HG03060 (cell line): ENCODE data around the gene MED16.

ENCODE experiments used
- ATAC-seq: cut with Tn5 transposase; IDR thresholded peaks from one replicate; pipeline ENCODE4 v1.9.1; 2021; ENCODE audit warnings: low read depth, moderate number of reproducible peaks; ENCODE audit not compliant: unreplicated experiment

Gene MED16

GRCh38 chr19:928471-929202 lies 35.6 kb upstream of the MED16 start:
- ATAC-seq = no peak

GRCh38 chr19:927780-928401 lies 34.9 kb upstream of the MED16 start:
- ATAC-seq = no peak

GRCh38 chr19:927351-927779 lies 34.4 kb upstream of the MED16 start:
- no peak for ATAC-seq

- no peak for ATAC-seq
Observed at GRCh38 chr19:926589-927350, 33.8 kb upstream of the MED16 start.

GRCh38 chr19:926323-926588 lies 33.3 kb upstream of the MED16 start:
- ATAC-seq = no peak

- peak; percentile 35 for ATAC-seq
Observed at GRCh38 chr19:925526-926322, 32.7 kb upstream of the MED16 start, which contains the start of gene ARID3A. Gene ARID3A, plus strand, starts transcription at chr19:926035. Its CDS starts 3,494 bp downstream, at chr19:929529.

GRCh38 chr19:925087-925525 lies 32.1 kb upstream of the MED16 start:
- peak; percentile 26 for ATAC-seq

GRCh38 chr19:924553-925086 lies 31.6 kb upstream of the MED16 start:
- ATAC-seq = no peak

- ATAC-seq = no peak
Observed at GRCh38 chr19:920051-920864, 27.3 kb upstream of the MED16 start.

- no peak for ATAC-seq
Observed at GRCh38 chr19:919199-920050, 26.4 kb upstream of the MED16 start.

- no peak for ATAC-seq
Observed at GRCh38 chr19:918481-919198, 25.7 kb upstream of the MED16 start.

- ATAC-seq = no peak
Observed at GRCh38 chr19:918152-918437, 25.1 kb upstream of the MED16 start.

- no peak for ATAC-seq
Observed at GRCh38 chr19:917323-918151, 24.6 kb upstream of the MED16 start, which contains the start of gene KISS1R. Gene KISS1R, plus strand, starts transcription at chr19:917333. Its CDS starts 170 bp downstream, at chr19:917503.

GRCh38 chr19:916645-917322 lies 23.8 kb upstream of the MED16 start:
- ATAC-seq = no peak

- no peak for ATAC-seq
Observed at GRCh38 chr19:913080-913748, 20.2 kb upstream of the MED16 start, which contains the start of gene R3HDM4. Gene R3HDM4, minus strand, starts transcription at chr19:913219. Its CDS starts 62 bp downstream, at chr19:913157.
